Measurements from ENCODE around the gene PHLDA1.
"Not testable (repeated sequence)": the region's sequence is repeated elsewhere in the genome, so short reads cannot be mapped to it uniquely, and the experiment has no call there.

DNA sequence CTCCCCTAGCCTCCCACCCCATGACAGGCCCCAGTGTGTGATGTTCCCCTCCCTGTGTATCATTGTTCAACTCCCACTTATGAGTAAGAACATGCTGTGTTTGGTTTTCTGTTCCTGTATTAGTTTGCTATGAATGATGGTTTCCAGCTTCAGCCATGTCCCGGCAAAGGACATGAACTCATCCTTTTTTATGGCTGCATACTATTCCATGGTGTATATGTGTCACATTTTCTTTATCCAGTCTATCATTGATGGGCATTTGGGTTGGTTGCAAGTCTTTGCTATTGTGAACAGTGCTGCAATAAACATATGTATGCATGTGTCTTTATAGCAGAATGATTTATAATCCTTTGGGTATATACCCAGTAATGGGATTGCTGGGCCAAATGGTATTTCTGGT, 43.9 kb downstream of the PHLDA1 start:
- TF ChIP-seq, protein P1, sequence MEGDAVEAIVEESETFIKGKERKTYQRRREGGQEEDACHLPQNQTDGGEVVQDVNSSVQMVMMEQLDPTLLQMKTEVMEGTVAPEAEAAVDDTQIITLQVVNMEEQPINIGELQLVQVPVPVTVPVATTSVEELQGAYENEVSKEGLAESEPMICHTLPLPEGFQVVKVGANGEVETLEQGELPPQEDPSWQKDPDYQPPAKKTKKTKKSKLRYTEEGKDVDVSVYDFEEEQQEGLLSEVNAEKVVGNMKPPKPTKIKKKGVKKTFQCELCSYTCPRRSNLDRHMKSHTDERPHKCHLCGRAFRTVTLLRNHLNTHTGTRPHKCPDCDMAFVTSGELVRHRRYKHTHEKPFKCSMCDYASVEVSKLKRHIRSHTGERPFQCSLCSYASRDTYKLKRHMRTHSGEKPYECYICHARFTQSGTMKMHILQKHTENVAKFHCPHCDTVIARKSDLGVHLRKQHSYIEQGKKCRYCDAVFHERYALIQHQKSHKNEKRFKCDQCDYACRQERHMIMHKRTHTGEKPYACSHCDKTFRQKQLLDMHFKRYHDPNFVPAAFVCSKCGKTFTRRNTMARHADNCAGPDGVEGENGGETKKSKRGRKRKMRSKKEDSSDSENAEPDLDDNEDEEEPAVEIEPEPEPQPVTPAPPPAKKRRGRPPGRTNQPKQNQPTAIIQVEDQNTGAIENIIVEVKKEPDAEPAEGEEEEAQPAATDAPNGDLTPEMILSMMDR (IDR thresholded peaks at IDR 0.05) = not testable (repeated sequence)
- TF ChIP-seq POLR2A (IDR thresholded peaks at IDR 0.05) = not testable (repeated sequence)

Data from thyroid gland (tissue), 4 donors.